Activated CD8-positive, alpha-beta T cell treated with anti-CD3 and anti-CD28 coated beads, Interleukin-2, amount 10 ng/mL, durations not matched to agents 7 days and 5 days (primary cell): ENCODE measurements around the gene AFDN. TPM values are rescaled to one million over a fixed set of nuclear protein-coding genes. Genes with fewer than 3 reads are reported as not detected.

Source experiments
- ATAC-seq: fragments of 150-1000 bp; cut with Tn5 transposase; one replicate; pipeline ENCODE4 v1.10.0; 2021; ENCODE audit warnings: moderate library complexity
- CTCF ChIA-PET: fragments of 350-600 bp; sonication (Branson Sonifier 250); formaldehyde crosslinking; loops from one replicate; lab custom pipeline; 2021; ENCODE audit warnings: antibody characterized with exemption; lab: Charles Lee
- POLR2A ChIA-PET: fragments of 350-600 bp; sonication (Branson Sonifier 250); formaldehyde crosslinking; loops from one replicate; lab custom pipeline; 2021; ENCODE audit warnings: antibody characterized with exemption; lab: Charles Lee
- DNase-seq: peaks from one replicate; pipeline ENCODE4 v3.0.0-alpha.2; 2020
- H3K27ac Mint-ChIP-seq: one replicate; pipeline ENCODE4 v1.8.0; 2021; ENCODE audit warnings: mild to moderate bottlenecking, mixed read lengths
- H3K27me3 Mint-ChIP-seq: one replicate; pipeline ENCODE4 v1.8.0; 2021; ENCODE audit warnings: low read depth, mixed read lengths
- H3K36me3 Mint-ChIP-seq: one replicate; pipeline ENCODE4 v1.8.0; 2021; ENCODE audit warnings: low read depth, mixed read lengths
- H3K4me1 Mint-ChIP-seq: one replicate; pipeline ENCODE4 v1.8.0; 2021; ENCODE audit warnings: low read depth, mixed read lengths
- H3K4me3 Mint-ChIP-seq: one replicate; pipeline ENCODE4 v1.8.0; 2021; ENCODE audit warnings: mild to moderate bottlenecking, mixed read lengths
- H3K9me3 Mint-ChIP-seq: one replicate; pipeline ENCODE4 v1.8.0; 2022; ENCODE audit warnings: mixed read lengths; ENCODE audit not compliant: insufficient read depth
- total RNA-seq, 2 experiments: library from RNA; stranded (reverse); gene quantifications; one replicate each; pipeline ENCODE4 v1.2.3, GENCODE V29; 2021

AFDN gene
- total RNA-seq, 2 experiments from 2014 or later: 20.9 to 24.2 TPM

DNA sequence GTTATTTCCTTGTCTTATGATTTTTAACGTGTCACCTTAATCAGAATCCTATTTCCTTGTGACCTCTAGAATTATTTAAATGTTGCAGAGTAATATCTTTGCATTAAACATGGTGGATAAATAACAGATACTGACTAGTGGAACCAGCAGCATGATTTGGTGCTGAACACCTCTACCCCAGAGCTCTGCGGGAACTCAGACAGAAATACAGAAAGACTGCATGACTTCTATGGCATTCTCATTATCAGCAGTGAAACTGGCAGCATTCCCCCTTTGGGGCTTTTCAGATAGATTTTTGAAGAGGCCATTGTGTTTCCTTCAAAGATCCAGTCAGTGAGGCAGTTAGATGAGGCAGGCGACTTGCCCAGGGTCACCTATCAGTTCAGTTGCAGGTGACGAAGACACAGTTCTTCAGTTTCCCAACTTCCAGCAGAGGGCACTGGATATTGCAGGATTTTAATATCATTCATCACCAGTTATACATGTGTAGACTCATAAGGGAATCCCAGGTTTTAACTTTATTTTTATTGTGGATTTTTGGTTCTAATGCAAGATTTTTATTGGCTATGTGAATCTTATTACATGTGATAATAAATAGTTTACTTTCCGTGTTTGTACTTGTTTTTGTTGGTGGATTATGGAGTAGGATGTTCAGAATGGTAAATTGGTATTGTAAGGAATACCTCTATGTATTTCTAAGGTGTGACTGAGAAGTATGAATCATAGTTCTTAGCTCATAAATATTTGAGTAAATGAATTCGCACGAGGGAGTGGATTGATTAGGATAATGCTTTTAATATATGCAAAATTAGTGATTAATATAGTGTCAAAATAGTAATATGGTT is 81.3 kb downstream of the AFDN start:
- ATAC-seq (no peak), DNase-seq (no peak)
- no peak overlapping the region for H3K4me3 Mint-ChIP-seq

DNA sequence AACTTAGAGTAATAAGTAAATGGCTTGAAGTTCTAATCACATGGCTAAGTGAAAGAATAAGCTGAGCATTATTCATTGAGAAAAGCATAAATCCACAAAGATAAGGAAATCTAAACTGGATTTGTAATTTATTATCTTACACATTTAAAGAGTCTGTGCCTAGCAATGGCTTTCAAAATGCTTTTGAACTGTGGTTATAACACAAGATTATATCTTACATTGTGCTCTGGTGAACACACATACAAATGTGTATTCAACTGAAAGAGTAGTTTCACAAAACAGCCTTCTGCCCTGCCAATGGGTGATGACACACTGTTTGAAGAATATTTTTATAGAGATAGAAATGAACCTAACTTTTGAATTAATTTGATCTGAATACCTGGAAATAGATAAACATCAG is 83.3 kb downstream of the AFDN start:
- H3K36me3 Mint-ChIP-seq: peaks cover 1% of the 10 kb centered on the region
- no peak overlapping the region for H3K27ac Mint-ChIP-seq
- ATAC-seq (no peak), DNase-seq (no peak)
- ChIA-PET CTCF (interaction anchor here (0.6 kb wide), 1 partner anchor 824 kb away, joined by 3 read pairs; no protein-coding TSS in a partner anchor), POLR2A (no interaction called here)
- no peaks in the 10 kb centered on the region for H3K27me3 Mint-ChIP-seq
- no peak overlapping the region for H3K4me3 Mint-ChIP-seq
- no peaks in the 10 kb centered on the region for H3K4me1 Mint-ChIP-seq
- H3K9me3 Mint-ChIP-seq: no peaks in the 10 kb centered on the region

More for the DNA sequence above, 81.3 kb downstream of the AFDN start:
- Mint-ChIP-seq H3K36me3 (no peaks in the 10 kb centered on the region), H3K4me1 (no peaks in the 10 kb centered on the region), H3K9me3 (no peaks in the 10 kb centered on the region), H3K27ac (no peak overlapping the region), H3K27me3 (no peaks in the 10 kb centered on the region)
- POLR2A ChIA-PET: no interaction called here
- CTCF ChIA-PET: no interaction called here

DNA sequence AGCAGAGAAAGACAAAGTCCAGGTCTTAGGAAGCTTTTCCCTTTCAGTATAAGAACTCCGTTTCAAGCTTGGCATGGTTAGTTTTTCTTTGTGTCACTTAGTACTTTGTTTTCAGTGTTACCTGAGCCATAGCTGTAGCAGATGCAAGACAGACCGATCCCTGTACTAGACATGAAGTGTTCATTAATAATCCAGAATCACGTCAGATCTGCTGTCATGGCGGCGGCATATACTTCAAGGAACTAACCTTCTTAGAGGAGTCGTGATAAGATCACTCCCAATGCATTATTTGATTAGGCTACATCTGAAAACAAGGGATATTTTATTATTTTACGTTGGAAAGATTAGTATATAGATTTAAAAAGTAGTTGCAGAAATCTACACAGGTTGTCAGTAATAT is 83.9 kb downstream of the AFDN start:
- Mint-ChIP-seq H3K9me3 (no peaks in the 10 kb centered on the region), H3K27me3 (no peaks in the 10 kb centered on the region), H3K4me3 (no peak overlapping the region), H3K4me1 (no peaks in the 10 kb centered on the region), H3K27ac (no peak overlapping the region), H3K36me3 (peaks cover 1% of the 10 kb centered on the region)
- ChIA-PET CTCF (no interaction called here), POLR2A (no interaction called here)
- DNase-seq (no peak), ATAC-seq (no peak)

DNA sequence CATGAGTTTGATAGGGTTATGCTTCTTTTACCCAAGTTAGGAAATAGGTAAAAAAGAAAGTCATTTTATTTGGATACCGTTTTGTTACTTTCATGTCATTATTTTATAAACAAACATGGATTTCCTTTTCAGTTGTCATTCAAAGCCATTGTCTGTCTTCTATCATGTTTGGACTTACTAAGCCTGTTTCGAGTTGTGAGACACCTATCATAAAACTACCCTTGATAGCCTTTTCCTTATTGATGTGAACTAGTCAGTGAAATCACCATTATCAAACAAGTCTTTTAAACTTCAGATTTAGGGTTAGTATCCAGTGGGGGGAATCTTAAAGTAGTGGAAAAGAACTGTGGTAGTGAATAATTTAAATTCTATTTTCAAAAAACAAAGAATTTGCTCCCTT is 85.8 kb downstream of the AFDN start:
- POLR2A ChIA-PET: no interaction called here
- CTCF ChIA-PET: no interaction called here
- Mint-ChIP-seq H3K4me3 (no peak overlapping the region), H3K36me3 (peaks cover 1% of the 10 kb centered on the region), H3K4me1 (no peaks in the 10 kb centered on the region), H3K27ac (no peak overlapping the region), H3K27me3 (no peaks in the 10 kb centered on the region), H3K9me3 (no peaks in the 10 kb centered on the region)
- no peak for ATAC-seq
- no peak for DNase-seq

DNA sequence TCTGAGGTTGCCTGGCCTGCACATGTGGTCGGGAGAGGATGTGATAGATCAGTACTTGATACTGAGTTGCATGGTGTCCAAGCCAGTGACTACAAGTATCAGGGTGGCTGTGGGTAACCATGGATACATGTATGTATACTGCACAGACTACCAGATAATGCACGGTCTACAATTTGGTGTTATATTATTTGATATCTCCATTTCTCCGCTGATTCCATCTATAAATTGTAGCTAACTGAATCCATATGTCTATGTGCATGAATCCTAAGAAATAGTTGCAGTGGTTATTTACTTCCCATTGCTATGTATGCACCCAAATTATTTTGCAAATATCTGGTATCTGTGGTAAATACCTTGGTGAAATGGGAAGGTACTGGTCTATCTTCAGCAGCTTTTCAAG is 87.0 kb downstream of the AFDN start:
- POLR2A ChIA-PET: no interaction called here
- ATAC-seq (no peak), DNase-seq (no peak)
- no peaks in the 10 kb centered on the region for H3K4me1 Mint-ChIP-seq
- no peaks in the 10 kb centered on the region for H3K27me3 Mint-ChIP-seq
- no peak overlapping the region for H3K4me3 Mint-ChIP-seq
- no peaks in the 10 kb centered on the region for H3K9me3 Mint-ChIP-seq
- peaks cover 1% of the 10 kb centered on the region for H3K36me3 Mint-ChIP-seq
- no peak overlapping the region for H3K27ac Mint-ChIP-seq
- CTCF ChIA-PET: no interaction called here

DNA sequence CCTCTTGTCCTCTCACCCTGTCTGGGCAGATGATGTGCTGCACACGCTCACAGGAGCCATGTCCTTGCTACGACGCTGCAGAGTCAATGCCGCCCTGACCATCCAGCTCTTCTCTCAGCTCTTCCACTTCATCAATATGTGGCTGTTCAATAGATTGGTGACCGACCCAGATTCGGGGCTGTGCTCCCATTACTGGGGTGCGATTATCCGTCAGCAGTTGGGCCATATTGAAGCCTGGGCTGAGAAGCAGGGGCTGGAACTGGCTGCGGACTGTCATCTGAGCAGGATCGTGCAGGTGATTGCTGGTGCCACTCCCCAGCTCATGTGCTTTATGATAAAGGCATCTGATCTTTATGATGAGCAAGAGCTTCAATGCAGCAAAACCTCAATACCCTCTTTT is 88.4 kb downstream of the AFDN start:
- Mint-ChIP-seq H3K4me3 (no peak overlapping the region), H3K36me3 (peaks cover 1% of the 10 kb centered on the region), H3K27me3 (no peaks in the 10 kb centered on the region), H3K4me1 (no peaks in the 10 kb centered on the region), H3K9me3 (no peaks in the 10 kb centered on the region), H3K27ac (no peak overlapping the region)
- ATAC-seq (no peak), DNase-seq (no peak)
- ChIA-PET POLR2A (no interaction called here), CTCF (no interaction called here)

DNA sequence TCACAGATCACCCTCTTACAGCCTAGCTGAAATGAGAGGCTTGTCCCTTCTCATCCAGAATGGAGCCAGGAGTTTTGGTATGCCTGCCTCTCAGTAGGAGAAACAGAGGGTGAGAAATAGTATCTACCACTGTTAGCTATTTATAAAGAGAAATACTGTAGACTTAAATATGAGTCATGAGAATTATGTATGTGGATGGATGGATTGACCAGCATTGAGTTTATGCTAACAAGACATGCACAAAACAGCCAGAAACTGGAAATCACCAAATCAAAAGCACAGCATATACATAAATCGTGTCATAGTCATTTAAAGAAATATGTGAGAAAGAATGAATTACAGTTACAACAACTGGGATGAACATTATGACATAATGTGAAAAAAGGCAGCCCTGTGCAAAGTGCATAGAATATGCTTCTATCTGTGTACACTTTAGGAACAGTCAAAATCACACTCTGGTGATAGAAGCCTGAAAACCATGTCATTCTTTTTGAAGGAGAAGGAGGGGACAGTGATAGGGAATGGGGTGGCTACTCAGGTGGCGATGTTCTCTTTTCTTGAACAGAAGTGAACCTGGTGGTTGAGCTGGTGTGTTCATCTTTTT is 90.9 kb downstream of the AFDN start:
- no peak for ATAC-seq
- ChIA-PET POLR2A (no interaction called here), CTCF (no interaction called here)
- no peak overlapping the region for H3K4me3 Mint-ChIP-seq
- no peak overlapping the region for H3K27ac Mint-ChIP-seq
- peaks cover 1% of the 10 kb centered on the region for H3K36me3 Mint-ChIP-seq
- H3K9me3 Mint-ChIP-seq: no peaks in the 10 kb centered on the region
- DNase-seq: no peak
- H3K4me1 Mint-ChIP-seq: no peaks in the 10 kb centered on the region
- no peaks in the 10 kb centered on the region for H3K27me3 Mint-ChIP-seq

DNA sequence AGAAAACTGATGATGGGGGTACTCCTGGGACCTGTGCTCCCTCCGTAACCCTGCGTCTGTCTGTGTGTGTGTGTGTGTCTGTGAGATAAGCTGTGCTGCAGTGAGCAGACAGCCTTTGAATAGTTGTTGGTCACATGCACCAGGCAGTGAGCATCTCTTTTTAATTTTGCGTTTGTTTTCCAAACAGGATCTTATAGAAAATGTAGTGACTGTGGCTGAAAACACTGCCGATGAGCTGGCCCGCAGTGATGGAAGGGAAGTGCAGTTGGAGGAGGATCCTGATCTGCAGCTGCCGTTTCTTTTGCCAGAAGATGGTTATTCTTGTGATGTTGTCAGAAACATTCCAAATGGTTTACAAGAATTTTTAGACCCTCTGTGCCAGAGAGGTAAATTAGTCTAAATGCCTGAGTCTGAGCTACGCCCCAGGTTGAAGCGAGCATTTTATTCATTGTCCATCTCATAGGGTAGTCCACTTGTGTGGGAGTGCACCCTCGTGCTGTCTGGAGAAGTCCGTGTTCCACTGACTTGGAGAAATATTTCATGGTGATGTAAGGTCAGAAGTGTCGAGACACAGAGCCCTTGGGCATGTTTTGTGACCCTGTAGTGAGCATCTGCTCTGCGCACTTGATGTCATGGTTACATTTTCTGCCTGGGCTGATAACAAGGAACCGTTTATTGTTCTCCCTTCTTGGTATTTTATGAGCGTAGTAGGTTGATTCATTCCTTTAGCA is 92.0 kb downstream of the AFDN start:
- peaks cover 1% of the 10 kb centered on the region for H3K36me3 Mint-ChIP-seq
- no peak overlapping the region for H3K4me3 Mint-ChIP-seq
- H3K27ac Mint-ChIP-seq: no peak overlapping the region
- no peaks in the 10 kb centered on the region for H3K9me3 Mint-ChIP-seq
- ATAC-seq (no peak), DNase-seq (no peak)
- CTCF ChIA-PET: no interaction called here
- H3K4me1 Mint-ChIP-seq: no peaks in the 10 kb centered on the region
- POLR2A ChIA-PET: no interaction called here
- H3K27me3 Mint-ChIP-seq: no peaks in the 10 kb centered on the region

DNA sequence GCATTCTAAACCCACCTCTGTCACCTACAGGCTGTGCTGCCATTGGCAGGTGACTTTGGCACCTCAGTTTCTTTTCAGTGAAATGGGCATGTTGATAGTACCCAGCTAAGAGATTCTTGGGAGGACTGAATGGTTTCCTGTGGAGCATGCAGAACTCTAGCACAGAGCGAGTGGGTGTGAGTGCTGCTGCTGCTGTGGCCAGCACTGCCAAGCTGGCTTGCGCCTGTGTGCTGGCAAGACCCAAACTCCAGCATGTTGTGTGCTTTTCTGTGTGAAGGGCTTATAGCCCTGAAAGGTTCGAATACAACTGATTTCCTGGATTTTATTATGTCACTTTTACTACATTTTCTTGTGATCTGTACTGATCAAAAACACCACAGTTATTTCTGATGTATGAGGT is 92.6 kb downstream of the AFDN start:
- Mint-ChIP-seq H3K27me3 (no peaks in the 10 kb centered on the region), H3K27ac (no peak overlapping the region), H3K36me3 (no peaks in the 10 kb centered on the region), H3K9me3 (no peaks in the 10 kb centered on the region), H3K4me3 (no peak overlapping the region), H3K4me1 (no peaks in the 10 kb centered on the region)
- POLR2A ChIA-PET: no interaction called here
- no peak for ATAC-seq
- CTCF ChIA-PET: no interaction called here
- DNase-seq: no peak

DNA sequence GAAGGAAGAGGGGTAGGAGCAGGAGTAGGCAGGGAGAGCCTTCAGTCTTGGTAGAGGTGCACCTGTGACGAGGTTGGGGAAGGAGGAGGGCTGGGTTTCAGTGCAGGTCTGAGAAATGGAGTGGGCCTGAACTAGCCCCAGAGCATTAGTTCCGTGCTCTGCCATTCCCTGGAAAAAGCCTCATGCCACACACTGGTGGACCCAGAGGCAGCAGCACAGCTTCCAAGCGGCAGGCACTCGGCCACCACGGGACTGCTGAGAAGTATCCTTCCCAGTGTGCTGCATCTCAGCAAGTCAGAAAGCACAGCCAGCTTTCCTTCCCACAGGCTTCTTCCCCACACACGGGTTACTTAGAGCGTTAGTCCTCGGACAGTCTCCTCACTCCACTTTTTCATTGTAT is 93.5 kb downstream of the AFDN start:
- Mint-ChIP-seq H3K9me3 (no peaks in the 10 kb centered on the region), H3K4me3 (no peak overlapping the region), H3K27ac (no peak overlapping the region), H3K4me1 (no peaks in the 10 kb centered on the region), H3K27me3 (no peaks in the 10 kb centered on the region), H3K36me3 (no peaks in the 10 kb centered on the region)
- POLR2A ChIA-PET: no interaction called here
- DNase-seq: no peak
- no peak for ATAC-seq
- CTCF ChIA-PET: no interaction called here

DNA sequence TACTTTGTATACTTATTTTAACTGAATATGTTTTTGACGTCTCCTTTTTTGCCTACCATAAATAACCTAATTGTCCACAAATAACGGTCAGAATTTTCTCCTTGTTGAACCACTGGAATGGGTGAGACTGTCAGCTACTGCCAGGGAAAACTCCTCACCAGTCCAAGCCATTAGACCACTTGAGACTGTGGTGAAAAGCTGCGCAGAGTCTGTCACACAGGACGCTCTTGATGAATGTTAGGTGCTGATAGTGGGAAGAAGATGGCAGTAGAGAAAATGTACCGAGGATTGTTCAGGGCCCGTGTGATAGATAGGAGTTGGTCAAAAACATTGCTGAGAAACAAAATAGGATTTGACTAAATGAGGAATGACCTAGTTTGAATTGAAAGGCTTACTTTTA is 95.1 kb downstream of the AFDN start:
- Mint-ChIP-seq H3K9me3 (no peaks in the 10 kb centered on the region), H3K27ac (no peak overlapping the region), H3K36me3 (no peaks in the 10 kb centered on the region), H3K27me3 (no peaks in the 10 kb centered on the region), H3K4me3 (no peak overlapping the region), H3K4me1 (no peaks in the 10 kb centered on the region)
- DNase-seq: no peak
- POLR2A ChIA-PET: no interaction called here
- CTCF ChIA-PET: no interaction called here
- no peak for ATAC-seq

DNA sequence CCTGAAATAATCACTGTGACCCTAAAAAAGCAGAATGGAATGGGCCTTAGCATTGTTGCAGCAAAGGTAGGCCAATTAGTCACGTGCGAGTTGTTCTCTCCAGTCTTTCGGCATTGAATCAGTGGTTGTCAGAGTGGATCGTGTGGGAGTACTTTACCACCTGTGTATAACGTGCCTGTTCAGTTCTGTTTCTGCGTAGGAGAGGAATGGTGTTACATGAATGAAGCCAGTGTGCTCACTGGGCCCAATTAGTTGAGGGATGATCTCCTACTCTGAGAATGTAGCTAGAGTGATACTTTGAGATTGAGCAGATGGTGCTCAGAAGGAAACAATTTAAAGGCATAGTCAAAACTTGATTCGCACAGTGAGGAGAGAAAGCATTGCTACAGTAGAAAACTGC is 98.3 kb downstream of the AFDN start:
- CTCF ChIA-PET: no interaction called here
- Mint-ChIP-seq H3K36me3 (no peaks in the 10 kb centered on the region), H3K27me3 (no peaks in the 10 kb centered on the region), H3K4me3 (no peak overlapping the region), H3K4me1 (no peaks in the 10 kb centered on the region), H3K9me3 (no peaks in the 10 kb centered on the region), H3K27ac (no peak overlapping the region)
- ATAC-seq (no peak), DNase-seq (no peak)
- POLR2A ChIA-PET: no interaction called here
